H9 (cell line): ENCODE data around the gene POMZP3. TPM values are rescaled to one million over a fixed set of nuclear protein-coding genes. Genes with fewer than 3 reads are reported as not detected.
"Not testable (repeated sequence)": the region's sequence is repeated elsewhere in the genome, so short reads cannot be mapped to it uniquely, and the experiment has no call there.

Experiments used
- DNase-seq: peaks from one replicate; pipeline ENCODE4 v3.0.0-alpha.2; 2017
- H2AFZ ChIP-seq: one replicate; pipeline ENCODE4 v1.6.1; 2013; ENCODE audit warnings: mild to moderate bottlenecking, low read length, control low read depth, moderate library complexity
- H2AK5ac ChIP-seq: 2 replicates; pipeline ENCODE4 v1.6.1; 2013; ENCODE audit warnings: low read length, control low read depth, mixed read lengths; ENCODE audit not compliant: insufficient read length
- H2BK120ac ChIP-seq: one replicate; pipeline ENCODE4 v1.6.1; 2013; ENCODE audit warnings: low read depth, mild to moderate bottlenecking, low read length, control low read depth, inconsistent platforms; ENCODE audit not compliant: poor library complexity, severe bottlenecking
- H2BK12ac ChIP-seq: 2 replicates; pipeline ENCODE4 v1.6.1; 2013; ENCODE audit warnings: low read length, control low read depth, mixed read lengths, low read depth; ENCODE audit not compliant: insufficient read length
- H2BK15ac ChIP-seq: 2 replicates; pipeline ENCODE4 v1.6.1; 2013; ENCODE audit warnings: low read depth, low read length, control low read depth
- H2BK20ac ChIP-seq: one replicate; pipeline ENCODE4 v1.6.1; 2013; ENCODE audit warnings: low read depth, mild to moderate bottlenecking, low read length, control low read depth, inconsistent platforms; ENCODE audit not compliant: poor library complexity, severe bottlenecking
- H2BK5ac ChIP-seq: 2 replicates; pipeline ENCODE4 v1.6.1; 2013; ENCODE audit warnings: low read length, control low read depth, mixed read lengths; ENCODE audit not compliant: insufficient read length
- H3K14ac ChIP-seq: 2 replicates; pipeline ENCODE4 v1.6.1; 2013; ENCODE audit warnings: low read length, control low read depth; ENCODE audit not compliant: insufficient read depth
- H3K18ac ChIP-seq: 2 replicates; pipeline ENCODE4 v1.6.1; 2013; ENCODE audit warnings: low read depth, mild to moderate bottlenecking, mixed read lengths, low read length, control low read depth; ENCODE audit not compliant: insufficient read length
- H3K23ac ChIP-seq: 2 replicates; pipeline ENCODE4 v1.6.1; 2013; ENCODE audit warnings: low read length, control low read depth, mixed read lengths, low read depth; ENCODE audit not compliant: insufficient read length
- H3K23me2 ChIP-seq: 2 replicates; pipeline ENCODE4 v1.6.1; 2013; ENCODE audit warnings: low read depth, mild to moderate bottlenecking, mixed read lengths, low read length, control low read depth; ENCODE audit not compliant: insufficient read length, poor library complexity, severe bottlenecking
- H3K27ac ChIP-seq: 2 replicates; pipeline ENCODE4 v1.5.1; 2013; ENCODE audit warnings: low read length, control low read depth, mixed read lengths, low read depth; ENCODE audit not compliant: insufficient read length
- H3K27me3 ChIP-seq: 2 replicates; pipeline ENCODE4 v1.6.1; 2013; ENCODE audit warnings: low read length, control low read depth, inconsistent platforms; ENCODE audit not compliant: insufficient read depth
- H3K4ac ChIP-seq: 2 replicates; pipeline ENCODE4 v1.6.1; 2013; ENCODE audit warnings: low read depth, mild to moderate bottlenecking, control low read depth, inconsistent platforms, low read length, moderate library complexity
- H3K4me1 ChIP-seq: 2 replicates; pipeline ENCODE4 v1.6.1; 2013; ENCODE audit warnings: low read length, control low read depth, inconsistent platforms; ENCODE audit not compliant: insufficient read depth
- H3K4me2 ChIP-seq: 2 replicates; pipeline ENCODE4 v1.6.1; 2013; ENCODE audit warnings: low read length, control low read depth, mixed read lengths; ENCODE audit not compliant: insufficient read length, insufficient read depth
- H3K56ac ChIP-seq: 2 replicates; pipeline ENCODE4 v1.6.1; 2013; ENCODE audit warnings: low read depth, mild to moderate bottlenecking, mixed read lengths, low read length, control low read depth; ENCODE audit not compliant: insufficient read length
- H3K79me1 ChIP-seq: 2 replicates; pipeline ENCODE4 v1.6.1; 2013; ENCODE audit warnings: low read depth, mild to moderate bottlenecking, moderate library complexity, low read length, control low read depth, inconsistent platforms; ENCODE audit not compliant: insufficient read depth, poor library complexity, severe bottlenecking
- H3K79me2 ChIP-seq: 2 replicates; pipeline ENCODE4 v1.6.1; 2013; ENCODE audit warnings: low read length, control low read depth, inconsistent platforms; ENCODE audit not compliant: insufficient read depth
- H3K9ac ChIP-seq: 2 replicates; pipeline ENCODE4 v1.6.1; 2013; ENCODE audit warnings: low read length, control low read depth, mixed read lengths; ENCODE audit not compliant: insufficient read length; ENCODE audit errors: extremely low read depth
- H3K9me3 ChIP-seq: one replicate; pipeline ENCODE4 v1.6.1; 2013; ENCODE audit warnings: low read depth, low read length, inconsistent platforms; ENCODE audit not compliant: control insufficient read depth
- H3T11ph ChIP-seq: one replicate; pipeline ENCODE4 v1.6.1; 2013; ENCODE audit warnings: mild to moderate bottlenecking, low read length, control low read depth, inconsistent platforms
- H4K20me1 ChIP-seq: one replicate; pipeline ENCODE4 v1.6.1; 2013; ENCODE audit not compliant: control insufficient read depth, insufficient read length, insufficient read depth
- H4K5ac ChIP-seq: 2 replicates; pipeline ENCODE4 v1.6.1; 2013; ENCODE audit warnings: low read depth, mild to moderate bottlenecking, mixed read lengths, low read length, control low read depth; ENCODE audit not compliant: insufficient read length
- H4K8ac ChIP-seq: replicated peaks from 2 replicates; pipeline ENCODE4 v1.6.1; 2013; ENCODE audit warnings: low read length, control low read depth, mixed read lengths, low read depth; ENCODE audit not compliant: insufficient read length
- H4K91ac ChIP-seq: 2 replicates; pipeline ENCODE4 v1.6.1; 2013; ENCODE audit warnings: low read depth, mild to moderate bottlenecking, moderate library complexity, mixed read lengths, low read length, control low read depth; ENCODE audit not compliant: insufficient read length
- H3K27ac Mint-ChIP-seq, 3 experiments: 2 replicates in 2 of 3; 3 replicates in 1 of 3; pipeline ENCODE4 v1.8.0; 2020 to 2021; ENCODE audit warnings: mixed read lengths in 3 of 3, mild to moderate bottlenecking in 1 of 3, moderate library complexity in 1 of 3
- H3K27me3 Mint-ChIP-seq: 2 replicates; pipeline ENCODE4 v1.8.0; 2021; ENCODE audit warnings: low read depth, mild to moderate bottlenecking, moderate library complexity, mixed read lengths
- H3K36me3 Mint-ChIP-seq, 3 experiments: 2 replicates in 2 of 3; 3 replicates in 1 of 3; pipeline ENCODE4 v1.8.0; 2020 to 2021; ENCODE audit warnings: low read depth in 3 of 3, mixed read lengths in 3 of 3; ENCODE audit not compliant: insufficient read depth in 1 of 3
- H3K4me1 Mint-ChIP-seq, 2 experiments: 2 replicates each; pipeline ENCODE4 v1.8.0; 2020; ENCODE audit warnings: mixed read lengths in 2 of 2
- H3K4me3 Mint-ChIP-seq, 2 experiments: 2 replicates in 1 of 2; 3 replicates in 1 of 2; pipeline ENCODE4 v1.8.0; 2020 to 2021; ENCODE audit warnings: mild to moderate bottlenecking in 2 of 2, mixed read lengths in 2 of 2, moderate library complexity in 1 of 2
- H3K9me3 Mint-ChIP-seq, 2 experiments: 2 replicates in 1 of 2; 3 replicates in 1 of 2; pipeline ENCODE4 v1.8.0; 2020; ENCODE audit warnings: mild to moderate bottlenecking in 2 of 2, mixed read lengths in 2 of 2, moderate library complexity in 1 of 2
- WGBS: extraction: QIAGEN DNeasy Blood & Tissue Kit; methylation state at CpG from one replicate; pipeline ENCODE4 v1.1.7; 2013; ENCODE audit warnings: missing lambda C conversion rate, low lambda C conversion rate, mixed read lengths; ENCODE audit not compliant: insufficient read length; ENCODE audit errors: extremely low coverage; 5-methylcytosine and 5-hydroxymethylcytosine counted together
- total RNA-seq: library from RNA; stranded (reverse); gene quantifications from 2 replicates; pipeline ENCODE4 v1.2.1, GENCODE V29; 2021

The POMZP3 gene
- total RNA-seq, 1 experiment from 2014 or later: 8.5 TPM

- H2BK15ac ChIP-seq, H3K27ac Mint-ChIP-seq, H3K56ac ChIP-seq, H3K23ac ChIP-seq, H2AK5ac ChIP-seq, H3K27me3 Mint-ChIP-seq, H4K20me1 ChIP-seq, H2BK12ac ChIP-seq, H3K4ac ChIP-seq, H3K9me3 ChIP-seq, H4K5ac ChIP-seq, H3K4me1 ChIP-seq, H3K4me1 Mint-ChIP-seq, H3K79me1 ChIP-seq, H2AFZ ChIP-seq, DNase-seq, H3K79me2 ChIP-seq, H3K14ac ChIP-seq, H3K27ac ChIP-seq, H3K9ac ChIP-seq, H3K4me3 Mint-ChIP-seq, H2BK120ac ChIP-seq, H3K27me3 ChIP-seq, H3K9me3 Mint-ChIP-seq, H3K4me2 ChIP-seq, H4K8ac ChIP-seq, H3K18ac ChIP-seq, H3K23me2 ChIP-seq, H3T11ph ChIP-seq, H4K91ac ChIP-seq, H2BK20ac ChIP-seq, H2BK5ac ChIP-seq: not testable (repeated sequence)
- peaks cover 2 to 14% (median 8%) of the 10 kb centered on the region in 3 experiments; a peak in 5 of 7 replicates for H3K36me3 Mint-ChIP-seq
- no CpG with 5 or more reads among the region's 13 CpGs for WGBS
These were observed 7.5 kb downstream of the POMZP3 start for GRCh38 chr7:76619439-76620190.

- H3K23me2 ChIP-seq, H3K27me3 Mint-ChIP-seq, H4K20me1 ChIP-seq, H4K91ac ChIP-seq, H3K4me1 ChIP-seq, H3K4me2 ChIP-seq, H2BK20ac ChIP-seq, H2AK5ac ChIP-seq, H2BK5ac ChIP-seq, H3K4me1 Mint-ChIP-seq, H3K56ac ChIP-seq, H3K27ac Mint-ChIP-seq, H3K79me2 ChIP-seq, H2BK12ac ChIP-seq, DNase-seq, H3K4me3 Mint-ChIP-seq, H3K9ac ChIP-seq, H3K18ac ChIP-seq, H2AFZ ChIP-seq, H3K27ac ChIP-seq, H3K23ac ChIP-seq, H2BK15ac ChIP-seq, H3K36me3 Mint-ChIP-seq, H3K9me3 ChIP-seq, H4K5ac ChIP-seq, H3T11ph ChIP-seq, H3K79me1 ChIP-seq, H3K27me3 ChIP-seq, H3K9me3 Mint-ChIP-seq, H3K4ac ChIP-seq, H4K8ac ChIP-seq, H3K14ac ChIP-seq, H2BK120ac ChIP-seq: not testable (repeated sequence)
- no CpG with 5 or more reads among the region's 3 CpGs for WGBS
These were observed 13.3 kb downstream of the POMZP3 start for GRCh38 chr7:76613783-76614182.
